ENCODE data around the gene GFAP.

The GFAP gene

DNA sequence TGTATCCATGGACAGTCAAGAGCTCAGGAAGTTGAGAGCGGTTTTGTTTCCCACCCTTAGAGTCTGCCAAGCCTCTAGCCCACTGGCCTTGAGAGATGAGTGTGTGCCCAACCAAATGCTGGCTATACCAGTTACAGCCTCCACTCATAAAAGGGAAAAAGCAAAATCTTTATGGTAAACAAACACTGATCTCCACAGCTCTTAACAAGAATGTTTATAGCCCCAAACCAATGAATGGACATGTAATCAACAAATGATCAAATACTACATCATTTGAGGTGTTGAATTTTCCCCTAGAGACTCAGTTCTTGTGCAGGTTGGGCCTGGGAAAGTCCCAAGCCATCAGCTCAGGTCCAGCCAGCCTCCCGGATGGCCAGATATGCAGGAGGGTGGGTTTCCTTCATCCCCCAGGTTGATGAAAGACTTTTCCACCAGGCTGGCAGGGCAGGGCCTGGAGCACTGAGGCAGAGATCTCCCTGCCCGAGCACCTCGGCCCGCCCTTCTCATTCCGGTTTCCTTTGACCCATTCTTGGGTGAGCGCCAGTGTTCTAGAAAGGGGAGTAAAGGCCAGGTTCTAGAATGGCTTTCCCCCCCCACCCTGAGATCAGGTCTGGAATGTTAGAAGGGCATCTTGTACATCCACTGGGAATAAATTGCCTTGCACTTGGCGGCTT, 12.2 kb downstream of the GFAP start:
- in situ Hi-C loops (cut with MboI; ENCODE audit: low sequenced_read_pairs), result no loop called here

DNA sequence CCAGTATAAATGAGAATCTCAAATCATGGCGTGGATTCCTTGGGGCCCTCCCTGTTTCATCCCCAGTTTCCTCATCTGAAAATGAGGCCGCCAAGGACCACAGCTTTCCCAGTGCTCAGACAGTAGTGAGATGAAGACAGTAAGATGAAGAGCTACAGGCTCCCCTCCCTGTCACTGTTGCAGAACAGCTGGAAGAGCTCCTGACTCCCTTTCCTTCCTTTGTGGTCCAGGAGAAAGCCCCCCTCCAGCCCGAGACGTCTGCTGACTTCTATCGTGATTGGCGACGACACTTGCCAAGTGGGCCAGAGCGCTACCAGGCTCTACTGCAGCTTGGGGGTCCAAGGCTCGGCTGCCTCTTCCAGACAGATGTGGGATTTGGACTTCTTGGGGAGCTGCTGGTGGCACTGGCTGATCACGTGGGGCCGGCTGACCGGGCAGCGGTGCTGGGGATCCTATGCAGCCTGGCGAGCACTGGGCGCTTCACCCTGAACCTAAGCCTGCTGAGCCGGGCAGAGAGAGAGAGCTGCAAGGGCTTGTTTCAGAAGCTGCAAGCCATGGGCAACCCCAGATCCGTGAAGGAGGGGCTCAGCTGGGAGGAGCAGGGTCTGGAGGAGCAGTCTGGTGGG, 13.1 kb downstream of the GFAP start:
- in situ Hi-C loops (cut with MboI; ENCODE audit: low sequenced_read_pairs), result no loop called here

DNA sequence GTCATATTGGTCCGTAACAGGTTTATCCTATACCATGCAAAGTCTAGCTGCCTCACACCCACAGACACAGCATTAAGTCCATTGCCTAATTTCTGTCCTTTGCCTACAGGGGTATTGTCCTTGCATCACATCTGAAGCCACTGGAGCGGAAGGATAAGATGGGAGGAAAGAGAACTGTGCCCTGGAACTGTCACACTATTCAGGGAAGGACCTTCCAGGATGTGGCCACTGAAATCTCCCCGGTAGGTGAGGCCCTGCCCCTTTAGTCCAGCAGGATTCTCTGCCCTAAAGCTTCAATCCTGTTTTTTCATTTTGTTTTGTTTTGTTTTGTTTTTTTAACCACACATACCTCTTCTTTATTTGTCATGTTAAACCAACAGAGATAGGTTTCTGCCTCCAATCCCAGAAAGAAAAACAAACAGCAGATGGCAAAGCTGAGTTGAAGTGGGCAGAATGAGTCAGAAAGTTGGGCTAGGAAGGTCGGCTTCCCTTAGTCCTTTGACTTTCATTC, 13.8 kb downstream of the GFAP start:
- in situ Hi-C loops (cut with MboI; ENCODE audit: low sequenced_read_pairs), result no loop called here

DNA sequence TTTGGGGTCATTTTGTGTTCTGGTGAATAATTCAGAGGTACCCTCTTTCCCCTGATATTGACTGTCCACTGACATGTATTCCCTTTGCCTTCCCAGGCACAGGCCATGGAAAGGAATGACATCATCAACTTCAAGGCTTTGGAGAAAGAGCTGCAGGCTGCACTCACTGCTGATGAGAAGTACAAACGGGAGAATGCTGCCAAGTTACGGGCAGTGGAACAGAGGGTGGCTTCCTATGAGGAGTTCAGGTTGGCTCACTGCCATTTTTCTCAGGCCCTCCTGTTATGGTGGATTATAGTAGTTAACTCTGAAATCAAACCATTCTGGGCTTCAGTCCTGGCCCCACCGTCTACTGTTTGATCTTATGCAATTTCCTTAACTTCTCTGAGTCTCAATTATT, 14.4 kb downstream of the GFAP start:
- in situ Hi-C loops (cut with MboI; ENCODE audit: low sequenced_read_pairs), result no loop called here

DNA sequence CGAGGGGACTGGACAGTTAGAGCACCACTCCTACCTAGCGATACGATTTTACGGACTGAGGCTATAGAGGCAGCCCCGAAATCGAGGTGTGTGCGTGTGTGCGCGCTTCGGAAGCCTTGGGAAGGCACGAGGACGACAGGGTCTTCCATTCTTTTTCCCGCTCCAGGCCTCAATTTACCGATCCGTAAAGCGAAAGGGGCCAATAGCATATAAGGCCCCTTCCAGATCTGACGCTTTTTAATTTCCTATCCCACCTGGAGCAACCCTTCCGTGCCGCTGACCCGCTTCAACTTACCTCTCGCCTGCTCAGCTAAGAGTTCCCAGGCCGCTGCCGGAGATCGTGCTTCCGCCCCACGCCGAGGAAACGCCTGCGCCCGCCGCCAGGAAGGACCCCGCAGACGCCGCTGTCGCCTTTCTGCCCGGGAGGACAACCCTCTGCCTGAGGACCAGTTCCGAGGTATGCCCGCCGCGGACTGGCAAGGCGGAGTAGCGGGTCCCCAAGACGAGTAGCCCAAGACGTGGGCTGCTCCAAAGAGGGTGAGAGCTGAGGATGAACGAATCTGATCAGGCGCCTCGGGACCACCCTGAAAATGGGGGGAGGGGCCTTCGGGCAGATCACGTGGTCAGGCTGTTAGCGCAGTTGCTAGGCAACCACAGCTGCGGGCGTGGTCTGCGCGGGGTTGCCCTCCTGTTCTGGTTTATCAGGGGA, 16.1 kb downstream of the GFAP start, which contains the start of gene EFTUD2:
TSS of gene EFTUD2 (minus strand) at position 372 of the 709 bp plus-strand sequence. CDS start 4,924 bp downstream, outside the sequence.
- in situ Hi-C loops (cut with MboI; ENCODE audit: low sequenced_read_pairs), result no loop called here

DNA sequence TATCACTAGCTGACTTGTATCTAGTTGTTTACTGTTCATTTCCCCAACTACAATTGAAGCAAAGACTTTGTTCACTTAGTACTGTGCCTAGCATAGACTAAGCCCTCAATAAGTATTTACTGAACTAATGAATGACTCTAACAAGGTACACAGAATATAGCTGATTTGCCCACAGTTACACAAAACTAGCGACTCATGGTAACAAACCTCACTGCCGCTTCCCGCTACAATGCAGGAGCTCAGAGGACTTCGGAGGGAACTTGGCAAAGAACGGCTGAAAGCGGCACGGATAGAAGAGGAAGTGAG, 16.6 kb downstream of the GFAP start:
- in situ Hi-C loops (cut with MboI; ENCODE audit: low sequenced_read_pairs), result no loop called here

DNA sequence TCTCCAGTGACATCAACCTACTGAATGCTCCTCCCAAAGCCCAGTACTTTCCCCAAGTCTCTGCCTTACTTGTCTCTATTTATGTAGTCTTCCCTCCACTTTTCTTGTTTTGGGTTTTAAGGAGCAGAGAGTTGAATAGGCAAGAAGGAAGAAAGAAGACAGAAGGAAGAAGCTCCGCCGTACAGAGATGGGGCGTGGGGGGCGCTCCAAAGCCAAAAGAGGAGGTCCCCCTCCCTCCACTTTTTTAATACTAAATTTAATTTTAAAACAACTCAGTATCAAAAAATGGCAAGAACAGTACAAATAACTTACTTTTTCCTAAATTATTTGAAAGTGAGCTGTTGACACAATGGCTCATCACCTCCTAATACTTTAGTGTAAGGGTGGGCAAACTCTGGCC, 20.7 kb downstream of the GFAP start:
- in situ Hi-C loops (cut with MboI; ENCODE audit: low sequenced_read_pairs), result no loop called here

DNA sequence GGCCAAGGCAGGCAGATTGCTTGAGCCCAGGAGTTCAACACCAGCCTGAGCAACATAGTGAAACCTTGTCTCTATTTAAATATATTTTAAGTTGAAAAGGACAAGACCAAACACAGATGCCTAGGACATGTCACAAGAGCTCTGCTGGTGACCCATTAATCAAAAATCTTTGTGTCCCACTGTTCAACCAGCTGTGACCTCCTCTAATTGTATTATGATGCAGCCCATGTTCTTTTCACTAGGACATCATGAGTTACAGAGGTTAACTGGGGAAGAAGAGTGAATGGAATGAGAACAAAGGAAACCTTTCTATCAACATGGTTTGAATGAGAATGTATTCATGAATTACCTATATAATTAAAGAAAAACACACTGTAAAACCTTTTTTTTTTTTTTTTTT, 23.1 kb downstream of the GFAP start:
- in situ Hi-C loops (cut with MboI; ENCODE audit: low sequenced_read_pairs), result no loop called here

DNA sequence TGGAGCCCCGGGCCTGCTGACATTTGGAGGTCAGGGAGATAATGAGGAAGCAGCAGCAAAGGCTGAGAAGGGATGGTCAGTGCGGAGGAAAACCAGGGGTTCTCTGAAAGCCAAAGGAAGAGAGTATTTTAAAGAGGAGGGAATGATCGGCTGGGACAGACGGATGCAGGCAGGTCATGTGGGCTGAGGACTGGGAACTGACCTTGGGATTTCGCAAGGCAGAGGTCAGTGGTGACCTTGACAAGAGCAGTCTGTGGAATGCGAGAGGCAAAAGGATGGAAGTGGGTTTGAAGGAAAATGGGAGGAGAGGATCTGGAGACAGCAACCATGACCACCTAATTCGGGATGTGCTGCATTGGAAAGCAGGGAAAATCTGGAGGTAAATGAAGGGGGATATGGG, 26.3 kb downstream of the GFAP start:
- in situ Hi-C loops (cut with MboI; ENCODE audit: low sequenced_read_pairs), result no loop called here

DNA sequence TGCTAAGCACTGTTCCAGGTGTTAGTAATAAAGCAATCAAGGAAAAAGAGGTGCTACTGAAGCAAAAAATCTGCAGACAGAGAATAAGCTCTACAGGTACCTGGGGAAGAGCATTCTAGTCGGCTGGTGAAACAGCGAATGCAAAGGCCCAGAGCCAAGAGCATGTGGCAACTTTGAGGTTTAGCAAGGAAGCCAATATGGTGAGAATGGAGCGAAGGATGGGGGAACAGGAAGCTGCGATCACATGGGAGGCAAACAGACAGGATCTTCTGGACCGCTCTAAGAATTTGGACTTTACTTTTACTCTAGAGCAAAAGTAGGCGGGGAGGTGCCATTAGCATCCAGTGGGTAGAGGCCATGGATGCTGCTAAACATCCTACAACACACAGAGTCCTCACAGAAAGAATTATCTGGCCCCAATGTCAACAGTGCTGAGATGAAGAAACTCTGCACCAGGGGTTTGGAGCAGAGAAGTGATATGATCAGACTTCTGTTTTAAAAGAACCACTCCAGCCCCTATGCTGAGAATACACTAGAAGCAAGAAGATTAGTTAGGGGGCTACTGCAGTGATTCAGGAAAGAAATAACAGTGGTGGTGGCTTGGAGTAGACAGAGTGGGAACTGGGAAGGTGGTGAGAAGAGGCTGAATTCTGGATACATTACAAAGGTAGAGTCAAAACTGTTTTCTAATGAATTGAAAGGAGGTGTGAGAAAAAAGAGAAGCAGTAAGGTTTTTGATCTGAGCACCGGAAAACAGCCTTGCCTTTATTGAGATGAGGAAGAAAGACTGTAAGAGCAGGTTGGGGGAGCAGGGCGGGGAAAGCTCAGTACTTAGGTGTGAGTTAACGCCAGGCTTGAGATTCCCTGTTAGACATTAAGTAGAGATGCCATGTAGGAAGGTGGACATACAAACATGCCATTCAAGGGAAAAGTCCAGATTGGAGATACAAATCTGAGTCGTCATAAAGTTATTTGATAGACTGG, 27.0 kb downstream of the GFAP start:
- in situ Hi-C loops (cut with MboI; ENCODE audit: low sequenced_read_pairs), result no loop called here

DNA sequence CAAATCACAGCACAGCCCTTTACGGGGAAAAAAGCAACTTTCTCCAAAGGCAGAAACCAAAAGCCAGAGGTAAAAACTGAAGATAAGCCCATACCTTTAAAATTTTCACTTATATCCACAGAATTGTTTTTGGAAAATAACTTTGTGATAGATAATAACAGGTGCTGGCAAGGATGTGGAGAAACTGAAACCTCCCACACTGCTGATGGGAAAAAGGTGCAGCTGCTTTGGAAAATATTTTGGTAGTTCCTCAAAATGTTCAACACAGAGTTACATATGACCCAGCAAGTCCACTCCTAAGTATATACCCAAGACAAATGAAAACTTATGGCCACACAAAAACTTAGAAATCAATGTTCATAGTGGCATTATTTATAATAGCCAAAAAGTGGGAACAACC, 28.3 kb downstream of the GFAP start:
- in situ Hi-C loops (cut with MboI; ENCODE audit: low sequenced_read_pairs), result no loop called here

DNA sequence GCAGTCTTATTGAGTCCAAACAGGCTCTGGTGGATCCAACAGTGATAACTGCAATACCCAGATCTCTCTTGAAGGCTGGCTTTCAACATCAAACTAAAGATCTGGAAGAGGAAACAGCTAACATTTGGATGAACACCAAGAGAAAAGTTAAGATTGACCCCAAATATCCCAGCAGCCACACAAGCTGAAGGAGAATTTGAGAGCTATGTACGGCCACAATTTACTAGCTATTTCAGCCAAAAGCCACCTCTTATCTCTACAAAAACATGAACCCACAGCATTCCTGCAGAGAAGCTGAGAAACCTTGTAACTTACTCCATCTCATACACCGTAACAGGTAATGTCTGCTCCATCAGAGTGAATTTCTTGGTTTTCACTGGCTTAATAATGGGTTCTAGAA, 30.4 kb downstream of the GFAP start:
- in situ Hi-C loops (cut with MboI; ENCODE audit: low sequenced_read_pairs), result no loop called here

DNA sequence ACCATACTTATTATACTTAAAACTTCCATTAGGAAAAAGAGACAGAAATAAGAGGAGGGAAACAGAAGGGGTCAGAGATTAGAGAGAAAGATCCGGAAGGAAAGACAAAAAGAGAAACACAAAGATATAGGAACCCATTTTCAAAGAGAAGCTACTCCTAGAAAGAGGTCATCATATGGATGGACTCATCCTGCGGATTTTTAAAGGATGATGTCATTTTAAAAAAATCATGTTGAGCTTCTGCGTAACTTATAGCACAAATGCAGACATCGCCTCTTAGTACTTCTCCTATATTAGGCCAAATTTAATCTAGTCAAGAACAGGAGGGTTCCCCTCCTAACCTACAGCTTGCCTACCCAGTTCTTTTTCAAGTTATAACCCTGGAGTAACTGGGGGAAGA, 34.2 kb downstream of the GFAP start:
- in situ Hi-C loops (cut with MboI; ENCODE audit: low sequenced_read_pairs), result no loop called here

DNA sequence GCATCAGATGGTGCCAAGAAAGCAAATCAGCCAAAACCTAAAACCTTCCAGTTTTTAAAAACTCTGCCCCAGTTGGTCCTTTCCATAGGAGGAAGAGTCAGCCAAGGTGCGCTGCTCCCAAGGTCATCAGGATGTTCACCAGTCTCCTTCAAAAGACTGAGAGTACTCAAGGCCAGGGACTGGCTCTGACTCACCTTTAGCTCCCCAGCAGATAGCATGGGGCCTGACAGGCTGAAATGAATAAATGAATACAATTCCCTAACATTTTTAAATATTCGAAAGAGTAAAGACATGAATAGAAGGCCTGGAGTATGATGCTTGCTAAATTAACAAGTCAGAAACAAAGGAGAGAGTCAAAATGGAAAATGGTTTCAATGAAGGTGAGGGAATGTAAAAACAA, 35.2 kb downstream of the GFAP start:
- in situ Hi-C loops (cut with MboI; ENCODE audit: low sequenced_read_pairs), result no loop called here

DNA sequence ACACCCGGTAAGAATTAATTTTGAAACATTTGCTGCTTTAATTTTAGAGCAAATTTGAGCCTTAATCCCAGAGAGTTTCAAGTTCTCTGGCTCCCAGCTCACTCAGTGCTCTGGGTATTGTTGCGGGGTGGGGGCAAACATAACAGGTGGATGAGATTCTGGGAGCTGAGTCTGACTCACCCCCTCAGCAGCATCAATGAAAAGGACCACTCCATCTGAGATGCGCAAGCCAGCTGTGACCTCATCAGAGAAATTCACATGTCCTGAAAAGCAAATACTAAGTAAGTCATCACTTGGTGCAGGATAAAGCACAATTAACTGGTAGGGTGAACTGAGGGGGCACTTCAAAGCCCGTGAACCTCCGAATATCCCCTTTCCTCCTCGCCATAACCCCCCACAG, 35.9 kb downstream of the GFAP start:
- in situ Hi-C loops (cut with MboI; ENCODE audit: low sequenced_read_pairs), result no loop called here

DNA sequence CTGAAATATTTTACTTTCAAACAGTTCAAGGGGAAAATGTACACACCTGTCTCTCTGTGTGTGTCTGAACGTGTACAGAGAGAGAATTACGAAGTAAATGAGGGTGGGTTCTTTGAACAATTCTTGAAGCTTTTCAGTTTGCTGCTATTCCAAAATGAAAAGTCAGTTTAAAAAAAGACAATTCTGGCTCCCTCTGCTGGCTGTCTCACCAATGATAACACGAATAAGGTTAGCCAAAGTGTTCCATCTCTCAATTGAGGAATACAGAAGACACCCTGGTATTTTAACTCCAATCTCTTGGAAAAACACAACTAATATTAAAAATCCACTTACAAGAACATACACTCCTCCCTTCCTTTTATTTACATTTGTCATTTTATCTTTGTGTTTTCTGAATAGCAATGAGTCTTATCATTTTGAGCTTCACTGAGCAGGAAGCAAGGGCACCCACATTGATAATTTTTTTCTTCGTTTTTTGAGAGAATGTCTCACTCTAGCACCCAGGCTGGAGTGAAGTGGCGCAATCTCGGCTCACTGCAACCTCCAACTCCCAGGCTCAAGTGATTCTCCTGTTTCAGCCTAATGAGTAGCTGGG, 36.6 kb downstream of the GFAP start:
- in situ Hi-C loops (cut with MboI; ENCODE audit: low sequenced_read_pairs), result no loop called here

DNA sequence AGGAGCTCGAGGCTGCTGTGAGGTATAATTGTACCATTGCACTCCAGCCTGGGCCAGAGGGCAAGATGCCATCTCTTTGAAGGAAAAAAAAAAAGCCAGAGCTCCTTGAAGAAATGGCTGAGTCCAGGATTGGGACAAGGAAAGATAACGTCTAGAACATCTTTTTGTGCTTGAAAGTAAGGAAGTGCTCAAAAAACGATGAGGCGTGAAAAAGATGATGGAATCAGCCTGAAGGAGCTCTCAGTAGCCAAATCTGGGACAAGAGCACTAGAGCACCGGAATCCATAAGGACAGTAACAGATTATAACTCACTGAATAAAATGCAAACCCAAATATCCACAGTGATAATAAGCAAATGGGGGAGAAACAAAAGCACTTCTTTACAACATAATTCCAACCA, 38.2 kb downstream of the GFAP start:
- in situ Hi-C loops (cut with MboI; ENCODE audit: low sequenced_read_pairs), result no loop called here

DNA sequence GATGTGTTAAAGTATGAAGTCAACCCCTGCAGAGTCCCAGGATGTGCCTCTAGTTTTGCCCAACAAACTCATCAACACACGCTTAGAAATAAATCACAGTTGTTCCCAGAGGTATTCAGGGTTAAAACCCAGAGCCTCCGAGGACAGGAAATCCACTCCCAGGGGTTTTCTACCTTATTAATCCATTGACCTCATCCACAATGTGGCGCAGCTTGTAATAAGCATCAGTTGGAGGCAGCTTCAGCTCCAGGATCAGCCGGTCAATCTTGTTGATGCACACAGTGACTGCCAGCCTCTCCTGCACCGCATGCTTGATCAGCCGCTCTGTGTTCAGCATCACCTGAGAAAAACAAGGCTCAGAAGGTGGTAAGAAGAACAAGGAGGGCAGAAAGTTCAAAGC, 39.5 kb downstream of the GFAP start:
- in situ Hi-C loops (cut with MboI; ENCODE audit: low sequenced_read_pairs), result no loop called here

DNA sequence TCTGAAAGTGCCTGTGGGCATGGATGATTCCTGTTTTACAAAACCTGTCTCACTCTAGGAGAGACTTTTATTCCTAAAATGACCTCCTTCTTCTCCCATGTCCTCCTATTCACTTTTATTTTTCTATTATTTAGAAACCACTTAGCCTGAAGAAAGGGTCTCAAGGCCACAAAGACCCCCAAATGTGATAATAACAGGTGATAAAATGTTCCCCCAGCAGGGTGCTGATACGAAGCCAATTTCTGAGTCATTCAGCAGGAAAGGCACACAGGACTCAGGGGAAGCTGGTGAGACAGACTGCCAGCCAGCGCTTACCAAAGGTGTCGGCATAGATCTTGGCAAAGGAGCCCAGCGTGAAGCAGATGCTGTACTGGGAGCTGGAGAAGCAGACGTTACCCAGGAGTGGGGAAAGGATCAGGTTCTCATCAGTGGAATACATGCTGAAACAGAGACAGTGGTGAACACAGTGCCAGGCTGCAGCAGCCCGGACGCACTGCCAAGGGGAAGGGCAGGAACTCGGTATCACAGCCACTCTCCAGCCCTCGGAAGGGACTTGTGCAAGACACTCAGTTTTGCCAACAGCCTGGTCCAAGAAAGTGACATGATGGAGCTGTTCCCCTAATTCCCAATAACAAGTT, 43.0 kb downstream of the GFAP start:
- in situ Hi-C loops (cut with MboI; ENCODE audit: low sequenced_read_pairs), result no loop called here

DNA sequence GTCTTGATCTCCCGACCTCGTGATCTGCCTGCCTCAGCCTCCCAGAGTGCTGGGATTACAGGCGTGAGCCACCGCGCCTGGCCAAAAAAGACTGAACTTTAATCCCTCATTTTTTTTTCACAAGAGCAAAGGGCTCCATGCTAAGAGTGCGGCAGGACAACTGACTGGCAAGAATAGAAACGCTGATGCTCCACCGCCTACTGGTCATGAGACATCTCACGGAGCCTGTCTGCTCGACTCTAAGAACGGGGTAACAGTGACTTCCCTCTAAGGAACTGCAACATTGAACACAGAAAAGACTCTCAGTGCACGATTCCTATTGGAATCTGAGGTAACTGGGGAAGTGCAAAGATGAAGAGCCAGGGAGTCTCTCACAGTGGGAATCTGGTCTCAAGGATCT, 43.7 kb downstream of the GFAP start:
- in situ Hi-C loops (cut with MboI; ENCODE audit: low sequenced_read_pairs), result no loop called here

All from HL-60/S4 (cell line).